HS-5 (cell line): ENCODE results near the gene OLIG2.

Experiments
- DNase-seq: peaks from one replicate; pipeline ENCODE4 v3.0.0-alpha.2; 2012; ENCODE audit warnings: low read depth

The OLIG2 gene

GRCh38 chr21:33019885-33020557 is 5.7 kb upstream of the OLIG2 start:
- DNase-seq: no peak

DNA sequence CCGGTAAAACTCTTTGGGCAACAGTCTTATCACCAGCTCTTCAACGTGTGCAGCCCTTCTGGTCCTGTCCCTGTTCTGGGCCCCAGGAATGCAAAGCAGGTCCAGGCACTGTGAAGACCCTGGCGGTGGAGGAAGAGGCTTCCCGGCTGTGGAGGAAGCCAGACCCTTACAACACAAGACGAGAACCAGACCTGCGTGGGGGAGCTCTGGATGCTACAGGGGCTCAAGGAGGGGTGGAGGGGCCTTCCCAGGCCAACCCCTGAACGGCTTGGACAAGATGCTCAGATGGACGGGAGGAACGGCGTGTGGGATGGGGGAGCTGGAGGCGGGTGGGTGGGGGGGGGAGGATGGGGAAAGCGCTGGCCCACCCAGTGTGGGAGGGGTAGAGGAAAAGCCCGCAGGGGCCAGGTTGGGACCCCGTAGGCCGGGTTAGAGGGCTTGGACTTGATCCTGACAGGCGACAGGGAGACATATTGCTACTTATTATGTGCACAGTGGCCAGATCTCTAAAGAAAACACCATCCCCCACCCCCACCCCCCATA is 5.1 kb upstream of the OLIG2 start:
- DNase-seq: no peak

DNA sequence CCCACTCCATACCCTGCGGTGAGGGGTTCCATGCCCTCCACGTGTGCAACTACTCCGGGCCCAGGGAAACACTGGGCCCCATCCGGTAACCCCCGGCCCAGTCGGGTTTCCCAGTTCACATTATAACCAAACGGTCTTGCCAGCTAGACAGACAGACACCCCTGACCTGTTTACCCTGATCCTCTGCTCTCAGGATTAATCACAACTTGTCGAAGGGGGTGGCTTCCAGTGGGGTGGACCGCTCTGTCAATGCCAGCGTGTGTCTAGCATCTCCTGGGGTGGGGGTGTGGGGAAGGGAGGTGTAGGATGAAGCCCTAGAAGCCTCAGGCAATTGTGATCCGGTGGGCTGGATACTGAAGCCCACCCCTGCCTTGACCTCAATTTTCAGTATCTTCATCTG is 4.6 kb upstream of the OLIG2 start:
- DNase-seq: no peak

GRCh38 chr21:33021667-33022066 is 4.1 kb upstream of the OLIG2 start:
- no peak for DNase-seq

- no peak for DNase-seq
Measured at GRCh38 chr21:33022489-33022827, 3.3 kb upstream of the OLIG2 start.

GRCh38 chr21:33022828-33023573 is 2.7 kb upstream of the OLIG2 start:
- DNase-seq: no peak

DNA sequence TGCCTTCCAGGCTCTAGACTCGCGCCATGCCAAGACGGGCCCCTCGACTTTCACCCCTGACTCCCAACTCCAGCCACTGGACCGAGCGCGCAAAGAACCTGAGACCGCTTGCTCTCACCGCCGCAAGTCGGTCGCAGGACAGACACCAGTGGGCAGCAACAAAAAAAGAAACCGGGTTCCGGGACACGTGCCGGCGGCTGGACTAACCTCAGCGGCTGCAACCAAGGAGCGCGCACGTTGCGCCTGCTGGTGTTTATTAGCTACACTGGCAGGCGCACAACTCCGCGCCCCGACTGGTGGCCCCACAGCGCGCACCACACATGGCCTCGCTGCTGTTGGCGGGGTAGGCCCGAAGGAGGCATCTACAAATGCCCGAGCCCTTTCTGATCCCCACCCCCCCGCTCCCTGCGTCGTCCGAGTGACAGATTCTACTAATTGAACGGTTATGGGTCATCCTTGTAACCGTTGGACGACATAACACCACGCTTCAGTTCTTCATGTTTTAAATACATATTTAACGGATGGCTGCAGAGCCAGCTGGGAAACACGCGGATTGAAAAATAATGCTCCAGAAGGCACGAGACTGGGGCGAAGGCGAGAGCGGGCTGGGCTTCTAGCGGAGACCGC is 2.0 kb upstream of the OLIG2 start:
- no peak for DNase-seq

GRCh38 chr21:33024201-33025103 is 1.3 kb upstream of the OLIG2 start:
- DNase-seq: no peak

DNA sequence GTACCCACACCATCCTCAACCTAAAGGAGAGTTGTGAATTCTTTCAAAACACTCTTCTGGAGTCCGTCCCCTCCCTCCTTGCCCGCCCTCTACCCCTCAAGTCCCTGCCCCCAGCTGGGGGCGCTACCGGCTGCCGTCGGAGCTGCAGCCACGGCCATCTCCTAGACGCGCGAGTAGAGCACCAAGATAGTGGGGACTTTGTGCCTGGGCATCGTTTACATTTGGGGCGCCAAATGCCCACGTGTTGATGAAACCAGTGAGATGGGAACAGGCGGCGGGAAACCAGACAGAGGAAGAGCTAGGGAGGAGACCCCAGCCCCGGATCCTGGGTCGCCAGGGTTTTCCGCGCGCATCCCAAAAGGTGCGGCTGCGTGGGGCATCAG is 638 bp upstream of the OLIG2 start:
- no peak for DNase-seq

- no peak for DNase-seq
Measured at GRCh38 chr21:33026443-33026858, 716 bp downstream of the OLIG2 start.

DNA sequence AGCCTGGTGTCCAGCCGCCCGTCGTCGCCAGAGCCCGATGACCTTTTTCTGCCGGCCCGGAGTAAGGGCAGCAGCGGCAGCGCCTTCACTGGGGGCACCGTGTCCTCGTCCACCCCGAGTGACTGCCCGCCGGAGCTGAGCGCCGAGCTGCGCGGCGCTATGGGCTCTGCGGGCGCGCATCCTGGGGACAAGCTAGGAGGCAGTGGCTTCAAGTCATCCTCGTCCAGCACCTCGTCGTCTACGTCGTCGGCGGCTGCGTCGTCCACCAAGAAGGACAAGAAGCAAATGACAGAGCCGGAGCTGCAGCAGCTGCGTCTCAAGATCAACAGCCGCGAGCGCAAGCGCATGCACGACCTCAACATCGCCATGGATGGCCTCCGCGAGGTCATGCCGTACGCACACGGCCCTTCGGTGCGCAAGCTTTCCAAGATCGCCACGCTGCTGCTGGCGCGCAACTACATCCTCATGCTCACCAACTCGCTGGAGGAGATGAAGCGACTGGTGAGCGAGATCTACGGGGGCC is 1.2 kb downstream of the OLIG2 start:
- no peak for DNase-seq

- no peak for DNase-seq
Measured at GRCh38 chr21:33027401-33028286, 1.9 kb downstream of the OLIG2 start.

GRCh38 chr21:33028287-33028670 is 2.5 kb downstream of the OLIG2 start:
- DNase-seq: no peak

- no peak for DNase-seq
Measured at GRCh38 chr21:33028773-33029384, 3.1 kb downstream of the OLIG2 start.

- no peak for DNase-seq
Measured at GRCh38 chr21:33029385-33029921, 3.7 kb downstream of the OLIG2 start.

GRCh38 chr21:33029975-33030461 is 4.3 kb downstream of the OLIG2 start:
- DNase-seq: no peak

- DNase-seq: no peak
Measured at GRCh38 chr21:33030633-33031032, 4.9 kb downstream of the OLIG2 start.

- no peak for DNase-seq
Measured at GRCh38 chr21:33031152-33031911, 5.6 kb downstream of the OLIG2 start.

- DNase-seq: no peak
Measured at GRCh38 chr21:33032434-33033047, 6.8 kb downstream of the OLIG2 start.
